NCI-H146 treated with DMSO at 0.1 percent for 48 hours (cell line): ENCODE measurements around the gene LSAMP.
"Not testable (repeated sequence)": the region's sequence is repeated elsewhere in the genome, so short reads cannot be mapped to it uniquely, and the experiment has no call there.

ENCODE experiments used
- DNase-seq: peaks from one replicate; lab custom pipeline; 2025; ENCODE audit not compliant: unreplicated experiment; lab: John Stamatoyannopoulos, UW

The LSAMP gene

GRCh38 chr3:116124166-116124565, 321.1 kb downstream of the LSAMP start:
- DNase-seq, result no peak

- no peak for DNase-seq
Measured at GRCh38 chr3:116118475-116119169, 326.7 kb downstream of the LSAMP start.

GRCh38 chr3:116114586-116114985, 330.7 kb downstream of the LSAMP start:
- DNase-seq, result no peak

GRCh38 chr3:116112696-116113095, 332.6 kb downstream of the LSAMP start:
- DNase-seq, result no peak

- DNase-seq, result no peak
Measured at GRCh38 chr3:116111765-116112164, 333.5 kb downstream of the LSAMP start.

- no peak for DNase-seq
Measured at GRCh38 chr3:116103868-116104530, 341.3 kb downstream of the LSAMP start.

GRCh38 chr3:116102037-116102436, 343.2 kb downstream of the LSAMP start:
- no peak for DNase-seq

- no peak for DNase-seq
Measured at GRCh38 chr3:116097226-116097625, 348.1 kb downstream of the LSAMP start.

- no peak for DNase-seq
Measured at GRCh38 chr3:116096631-116097030, 348.7 kb downstream of the LSAMP start.

- no peak for DNase-seq
Measured at GRCh38 chr3:116093374-116093773, 351.9 kb downstream of the LSAMP start.

- no peak for DNase-seq
Measured at GRCh38 chr3:116087426-116087825, 357.9 kb downstream of the LSAMP start.

- DNase-seq, result no peak
Measured at GRCh38 chr3:116084999-116085791, 360.1 kb downstream of the LSAMP start.

- DNase-seq, result no peak
Measured at GRCh38 chr3:116083683-116084082, 361.6 kb downstream of the LSAMP start.

GRCh38 chr3:116078561-116078960, 366.7 kb downstream of the LSAMP start:
- no peak for DNase-seq

GRCh38 chr3:116077557-116077956, 367.7 kb downstream of the LSAMP start:
- DNase-seq, result no peak

- no peak for DNase-seq
Measured at GRCh38 chr3:116077059-116077458, 368.2 kb downstream of the LSAMP start.

GRCh38 chr3:116070516-116071278, 374.6 kb downstream of the LSAMP start:
- DNase-seq, result not testable (repeated sequence)

- no peak for DNase-seq
Measured at GRCh38 chr3:116070061-116070460, 375.2 kb downstream of the LSAMP start.

GRCh38 chr3:116069024-116069423, 376.3 kb downstream of the LSAMP start:
- DNase-seq, result no peak

- no peak for DNase-seq
Measured at GRCh38 chr3:116067326-116067725, 378.0 kb downstream of the LSAMP start.

- no peak for DNase-seq
Measured at GRCh38 chr3:116065501-116065900, 379.8 kb downstream of the LSAMP start.
